HEK293T (cell line): ENCODE data around the gene TLCD1.

ENCODE experiments used
- BHLHE40 ChIP-seq: fragments of 450-650 bp; IDR thresholded peaks from 2 replicates; pipeline ENCODE4 v1.6.1; 2016; ENCODE audit warnings: mild to moderate bottlenecking, moderate library complexity, borderline replicate concordance
- FOXK2 ChIP-seq: fragments of 450-650 bp; IDR thresholded peaks from 2 replicates; pipeline ENCODE4 v1.6.1; 2016; ENCODE audit warnings: mild to moderate bottlenecking
- FOXM1 ChIP-seq: fragments of 450-650 bp; IDR thresholded peaks from 2 replicates; pipeline ENCODE4 v1.6.1; 2017; ENCODE audit warnings: mild to moderate bottlenecking, borderline replicate concordance
- HDGF ChIP-seq: fragments of 450-650 bp; IDR thresholded peaks from 2 replicates; pipeline ENCODE4 v1.6.1; 2017; ENCODE audit warnings: antibody characterized with exemption, borderline replicate concordance
- SP1 ChIP-seq: fragments of 450-650 bp; IDR thresholded peaks from 2 replicates; pipeline ENCODE4 v1.6.1; 2017
- SUZ12 ChIP-seq: fragments of 450-650 bp; IDR thresholded peaks from 2 replicates; pipeline ENCODE4 v1.6.1; 2016; ENCODE audit warnings: mild to moderate bottlenecking

- TF ChIP-seq SP1 (no peak), SUZ12 (no peak), FOXM1 (no peak), HDGF (no peak), BHLHE40 (no peak), FOXK2 (no peak)
Measured at GRCh38 chr17:28729950-28730330, 3.9 kb upstream of the TLCD1 start.
